ENCODE results near the gene HMOX2. TPM values are rescaled to one million over a fixed set of nuclear protein-coding genes. Genes with fewer than 3 reads are reported as not detected.

Gene HMOX2
- total RNA-seq, 1 donor from 2014 or later = 47.2 TPM

GRCh38 chr16:4454623-4455022, 21.6 kb upstream of the HMOX2 start:
- TF ChIP-seq CTCF (IDR thresholded peaks at IDR 0.05) = no peak
- no peaks in the 10 kb centered on the region for H3K27me3 Mint-ChIP-seq (ENCODE audit: unreplicated experiment)
- H3K36me3 Mint-ChIP-seq (ENCODE audit: unreplicated experiment) = peaks cover 30% of the 10 kb centered on the region
- no peaks in the 10 kb centered on the region for H3K4me1 Mint-ChIP-seq (ENCODE audit: unreplicated experiment)
- H3K27ac Mint-ChIP-seq (ENCODE audit: unreplicated experiment) = no peak overlapping the region
- H3K4me3 Mint-ChIP-seq (ENCODE audit: unreplicated experiment) = no peak overlapping the region
- H3K9me3 Mint-ChIP-seq (ENCODE audit: unreplicated experiment) = no peaks in the 10 kb centered on the region
- no peak for DNase-seq (ENCODE audit: extremely low spot score, unreplicated experiment)

DNA sequence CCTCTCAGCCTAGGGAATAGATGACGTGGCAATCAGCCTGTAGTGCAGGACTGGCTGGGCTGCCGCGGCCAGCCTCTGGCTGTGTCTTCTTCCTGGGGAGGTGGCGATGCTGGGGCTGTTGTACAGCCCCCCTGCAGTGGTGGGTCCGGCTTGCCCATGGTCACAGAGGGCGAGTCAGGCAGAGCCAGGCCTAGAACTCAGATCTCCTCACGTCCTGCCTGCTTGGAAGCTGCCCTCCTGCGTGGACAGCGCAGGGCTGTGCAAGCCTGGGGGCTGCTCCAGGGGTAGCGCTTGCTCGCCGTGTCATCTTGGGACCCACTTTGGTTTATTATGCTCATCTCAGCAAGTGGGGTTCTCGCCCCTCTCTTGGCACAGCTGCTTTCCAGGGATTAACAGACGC, 21.1 kb upstream of the HMOX2 start:
- H3K27ac Mint-ChIP-seq (ENCODE audit: unreplicated experiment) = no peak overlapping the region
- H3K9me3 Mint-ChIP-seq (ENCODE audit: unreplicated experiment) = no peaks in the 10 kb centered on the region
- H3K4me3 Mint-ChIP-seq (ENCODE audit: unreplicated experiment) = no peak overlapping the region
- no peak for DNase-seq (ENCODE audit: extremely low spot score, unreplicated experiment)
- no peak for TF ChIP-seq CTCF (IDR thresholded peaks at IDR 0.05)
- H3K36me3 Mint-ChIP-seq (ENCODE audit: unreplicated experiment) = peaks cover 29% of the 10 kb centered on the region
- H3K4me1 Mint-ChIP-seq (ENCODE audit: unreplicated experiment) = no peaks in the 10 kb centered on the region
- H3K27me3 Mint-ChIP-seq (ENCODE audit: unreplicated experiment) = no peaks in the 10 kb centered on the region

GRCh38 chr16:4455951-4456350, 20.2 kb upstream of the HMOX2 start:
- no peak overlapping the region for H3K4me3 Mint-ChIP-seq (ENCODE audit: unreplicated experiment)
- no peak for TF ChIP-seq CTCF (IDR thresholded peaks at IDR 0.05)
- no peak overlapping the region for H3K27ac Mint-ChIP-seq (ENCODE audit: unreplicated experiment)
- H3K4me1 Mint-ChIP-seq (ENCODE audit: unreplicated experiment) = no peaks in the 10 kb centered on the region
- DNase-seq (ENCODE audit: extremely low spot score, unreplicated experiment) = no peak
- H3K9me3 Mint-ChIP-seq (ENCODE audit: unreplicated experiment) = no peaks in the 10 kb centered on the region
- H3K27me3 Mint-ChIP-seq (ENCODE audit: unreplicated experiment) = no peaks in the 10 kb centered on the region
- H3K36me3 Mint-ChIP-seq (ENCODE audit: unreplicated experiment) = peaks cover 23% of the 10 kb centered on the region

GRCh38 chr16:4460936-4461249, 15.3 kb upstream of the HMOX2 start:
- Mint-ChIP-seq H3K27me3 (ENCODE audit: unreplicated experiment) (no peaks in the 10 kb centered on the region), H3K4me3 (ENCODE audit: unreplicated experiment) (no peak overlapping the region), H3K36me3 (ENCODE audit: unreplicated experiment) (peaks cover 9% of the 10 kb centered on the region), H3K4me1 (ENCODE audit: unreplicated experiment) (no peaks in the 10 kb centered on the region), H3K9me3 (ENCODE audit: unreplicated experiment) (no peaks in the 10 kb centered on the region), H3K27ac (ENCODE audit: unreplicated experiment) (no peak overlapping the region)
- no peak for TF ChIP-seq CTCF (IDR thresholded peaks at IDR 0.05)
- DNase-seq (ENCODE audit: extremely low spot score, unreplicated experiment) = no peak

DNA sequence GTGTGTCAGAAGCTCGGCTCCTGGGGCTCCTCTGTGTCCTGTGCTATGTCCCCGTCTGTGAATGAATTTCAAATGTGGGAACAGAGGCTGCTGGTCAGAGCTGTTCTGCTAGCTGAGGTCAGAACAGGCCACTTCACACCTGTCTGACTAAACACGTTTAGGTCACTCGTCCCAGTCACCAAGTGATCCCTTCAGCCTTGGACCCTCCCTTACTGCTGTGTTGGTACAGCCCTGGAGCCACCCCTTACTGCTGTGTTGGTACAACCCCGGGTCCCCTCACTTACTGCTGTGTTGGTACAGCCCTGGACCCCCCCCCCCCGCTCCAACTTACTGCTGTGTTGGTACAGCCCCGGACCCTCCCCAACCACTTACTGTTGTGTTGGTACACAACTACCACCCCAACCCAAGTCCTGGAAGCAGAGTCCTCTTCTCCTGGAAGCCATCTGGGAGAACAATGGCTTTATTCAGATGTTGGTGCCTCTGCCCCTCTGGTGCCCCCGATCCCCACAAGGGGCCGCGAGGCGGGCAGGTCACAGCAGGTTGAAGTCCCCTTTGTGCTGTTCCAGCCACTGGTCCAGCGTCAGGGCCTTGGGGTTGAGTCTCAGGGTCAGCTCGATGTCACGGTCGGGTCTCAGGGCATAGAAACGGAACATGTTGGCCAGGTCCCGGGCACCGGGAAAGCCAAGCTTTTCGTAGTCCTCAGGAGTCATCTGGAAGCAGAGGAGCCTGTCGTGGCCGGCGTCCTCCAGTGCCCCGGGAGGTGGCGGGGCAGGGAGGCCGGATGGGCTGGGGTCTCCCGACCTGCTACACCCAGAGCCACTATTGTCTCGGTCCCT, 14.7 kb upstream of the HMOX2 start:
- H3K4me3 Mint-ChIP-seq (ENCODE audit: unreplicated experiment) = no peak overlapping the region
- H3K27me3 Mint-ChIP-seq (ENCODE audit: unreplicated experiment) = no peaks in the 10 kb centered on the region
- no peaks in the 10 kb centered on the region for H3K9me3 Mint-ChIP-seq (ENCODE audit: unreplicated experiment)
- no peak overlapping the region for H3K27ac Mint-ChIP-seq (ENCODE audit: unreplicated experiment)
- DNase-seq (ENCODE audit: extremely low spot score, unreplicated experiment) = no peak
- peaks cover 15% of the 10 kb centered on the region for H3K36me3 Mint-ChIP-seq (ENCODE audit: unreplicated experiment)
- TF ChIP-seq CTCF (IDR thresholded peaks at IDR 0.05) = no peak
- no peaks in the 10 kb centered on the region for H3K4me1 Mint-ChIP-seq (ENCODE audit: unreplicated experiment)

Measured in osteocyte (in vitro differentiated cells).